Measurements from ENCODE around the gene TULP1.

GRCh38 chr6:35507221-35507620 is 5.5 kb downstream of the TULP1 start:
- TF ChIP-seq CTCF (IDR thresholded peaks at IDR 0.05; ENCODE audit: poor library complexity) = no peak
- TF ChIP-seq EZH2 (IDR thresholded peaks at IDR 0.05; ENCODE audit: borderline replicate concordance) = no peak
- no peak for TF ChIP-seq EZH2phosphoT487 (IDR thresholded peaks at IDR 0.05; ENCODE audit: low read depth, severe bottlenecking, unreplicated experiment)
